Measurements from ENCODE around the gene RTTN. TPM values are rescaled to one million over a fixed set of nuclear protein-coding genes. Genes with fewer than 3 reads are reported as not detected.

RTTN gene
- total and polyA plus RNA-seq, 2 of the 13 experiments (the other 11 are each of a cell fraction or from before 2014, with no cell fraction given): 5.4 to 18.7 TPM

DNA sequence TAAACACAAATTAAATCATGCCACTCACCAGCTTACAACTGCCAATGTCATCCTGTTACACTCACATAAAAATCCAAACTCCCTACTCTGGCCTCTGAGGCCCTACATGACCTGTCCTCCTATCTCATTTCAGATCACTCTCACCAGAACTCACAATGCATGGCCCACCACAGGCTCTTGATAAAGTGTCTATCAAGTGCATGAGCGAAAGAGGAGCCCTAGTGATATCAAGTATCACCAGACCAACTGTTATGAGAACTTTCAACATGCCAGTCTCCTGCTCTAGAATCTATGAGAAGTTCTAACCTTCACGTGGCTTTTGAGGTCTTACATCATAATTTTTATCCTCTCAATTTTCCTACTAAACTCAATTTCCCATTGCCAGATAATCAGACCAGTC, 181.4 kb downstream of the RTTN start:
- H3K4me3 ChIP-seq (replicated peaks in 1 of 3; ENCODE audit: insufficient read depth in 1 of 3, low read depth in 2 of 3, low read length in 3 of 3): no peak overlapping the region
- peaks cover 0 to 21% of the 10 kb centered on the region in 2 experiments; a peak in 2 of 5 replicates for H3K36me3 ChIP-seq (replicated peaks in 1 of 2; ENCODE audit: control insufficient read depth in 1 of 2, insufficient read depth in 2 of 2, low read length in 2 of 2)
- 96% methylated on average over 2 of the region's 2 CpGs for WGBS (ENCODE audit: low lambda C conversion rate)
- no peak for FAIRE-seq
- no peaks in the 10 kb centered on the region for H3K9me3 ChIP-seq (ENCODE audit: low read length)
- no peak overlapping the region for H3K4me2 ChIP-seq (ENCODE audit: low read depth, low read length)
- no peak for ATAC-seq
- intact Hi-C loops (cut with micrococcal nuclease; ENCODE audit: unreplicated experiment) (no loop called here), in situ Hi-C loops (cut with HindIII; ENCODE audit: extremely low pct_ligation_motif_present, low pct_unique_long_range_greater_than_20kb) (no loop called here)
- ChIA-PET POLR2A (no interaction called here), CTCF (ENCODE audit: low intra/inter-chr PET ratio, low total read pairs) (no interaction called here)
- BruUV-seq (replicated peaks): no TSS peak
- peaks cover 13% of the 10 kb centered on the region for H3K4me1 ChIP-seq (ENCODE audit: insufficient read depth, low read length)
- H3K27me3 ChIP-seq (ENCODE audit: control insufficient read depth in 1 of 2, insufficient read depth in 2 of 2, low read length in 2 of 2): no peaks in the 10 kb centered on the region
- TF ChIP-seq TSC22D2 (CRISPR knock-in tag; IDR thresholded peaks at IDR 0.05; ENCODE audit: borderline replicate concordance): no peak
- no peak for TF ChIP-seq ZSCAN31 (CRISPR knock-in tag; IDR thresholded peaks at IDR 0.05; ENCODE audit: low read depth)
- H3K27ac ChIP-seq (ENCODE audit: extremely low read length, insufficient read depth, low read length): no peak overlapping the region
- no peak overlapping the region for H3K9ac ChIP-seq (ENCODE audit: insufficient read depth, low read depth, low read length)
- no peaks in the 10 kb centered on the region for H4K20me1 ChIP-seq (ENCODE audit: insufficient read depth, low read length)
- H3K79me2 ChIP-seq (ENCODE audit: insufficient read depth, low read length): no peaks in the 10 kb centered on the region
- no peak overlapping the region for H2AFZ ChIP-seq (ENCODE audit: low read length)
- no peak for DNase-seq (ENCODE audit: low spot score)

DNA sequence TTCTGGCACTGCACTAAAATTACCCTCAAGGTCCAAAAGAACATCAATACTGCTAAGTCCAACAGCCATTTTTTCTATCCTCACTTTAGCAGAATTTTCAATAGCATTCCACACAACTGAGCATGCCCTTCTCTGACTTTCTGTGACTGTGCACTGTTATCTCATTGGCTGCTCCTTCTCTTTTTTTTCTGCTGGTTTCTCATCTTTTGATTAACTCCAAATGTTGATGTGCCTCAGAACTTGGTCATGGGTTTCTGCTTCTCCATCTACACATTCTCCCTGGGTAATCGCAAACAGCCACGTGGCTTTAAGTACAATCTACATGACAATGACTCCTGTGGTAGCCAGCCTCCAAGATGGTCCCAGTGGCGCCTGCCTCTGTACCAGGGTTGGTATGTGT, 182.9 kb downstream of the RTTN start:
- no TSS peak for BruUV-seq (replicated peaks)
- Histone ChIP-seq H3K9me3 (ENCODE audit: low read length) (no peaks in the 10 kb centered on the region), H3K27ac (ENCODE audit: extremely low read length, insufficient read depth, low read length) (no peak overlapping the region), H4K20me1 (ENCODE audit: insufficient read depth, low read length) (no peaks in the 10 kb centered on the region), H3K27me3 (ENCODE audit: control insufficient read depth in 1 of 2, insufficient read depth in 2 of 2, low read length in 2 of 2) (no peaks in the 10 kb centered on the region), H3K79me2 (ENCODE audit: insufficient read depth, low read length) (no peaks in the 10 kb centered on the region), H2AFZ (ENCODE audit: low read length) (no peak overlapping the region), H3K9ac (ENCODE audit: insufficient read depth, low read depth, low read length) (no peak overlapping the region), H3K36me3 (replicated peaks in 1 of 2; ENCODE audit: control insufficient read depth in 1 of 2, insufficient read depth in 2 of 2, low read length in 2 of 2) (peaks cover 0 to 18% of the 10 kb centered on the region in 2 experiments; a peak in 2 of 5 replicates), H3K4me3 (replicated peaks in 1 of 3; ENCODE audit: insufficient read depth in 1 of 3, low read depth in 2 of 3, low read length in 3 of 3) (no peak overlapping the region), H3K4me2 (ENCODE audit: low read depth, low read length) (no peak overlapping the region), H3K4me1 (ENCODE audit: insufficient read depth, low read length) (peaks cover 13% of the 10 kb centered on the region)
- in situ Hi-C loops (cut with HindIII; ENCODE audit: extremely low pct_ligation_motif_present, low pct_unique_long_range_greater_than_20kb): no loop called here
- no peak for ATAC-seq
- 97% methylated on average over 3 of the region's 3 CpGs for WGBS (ENCODE audit: low lambda C conversion rate)
- CTCF ChIA-PET (ENCODE audit: low intra/inter-chr PET ratio, low total read pairs): no interaction called here
- intact Hi-C loops (cut with micrococcal nuclease; ENCODE audit: unreplicated experiment): no loop called here
- TF ChIP-seq, protein P1, sequence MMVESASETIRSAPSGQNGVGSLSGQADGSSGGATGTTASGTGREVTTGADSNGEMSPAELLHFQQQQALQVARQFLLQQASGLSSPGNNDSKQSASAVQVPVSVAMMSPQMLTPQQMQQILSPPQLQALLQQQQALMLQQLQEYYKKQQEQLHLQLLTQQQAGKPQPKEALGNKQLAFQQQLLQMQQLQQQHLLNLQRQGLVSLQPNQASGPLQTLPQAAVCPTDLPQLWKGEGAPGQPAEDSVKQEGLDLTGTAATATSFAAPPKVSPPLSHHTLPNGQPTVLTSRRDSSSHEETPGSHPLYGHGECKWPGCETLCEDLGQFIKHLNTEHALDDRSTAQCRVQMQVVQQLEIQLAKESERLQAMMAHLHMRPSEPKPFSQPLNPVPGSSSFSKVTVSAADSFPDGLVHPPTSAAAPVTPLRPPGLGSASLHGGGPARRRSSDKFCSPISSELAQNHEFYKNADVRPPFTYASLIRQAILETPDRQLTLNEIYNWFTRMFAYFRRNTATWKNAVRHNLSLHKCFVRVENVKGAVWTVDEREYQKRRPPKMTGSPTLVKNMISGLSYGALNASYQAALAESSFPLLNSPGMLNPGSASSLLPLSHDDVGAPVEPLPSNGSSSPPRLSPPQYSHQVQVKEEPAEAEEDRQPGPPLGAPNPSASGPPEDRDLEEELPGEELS (CRISPR knock-in tag; IDR thresholded peaks at IDR 0.05): no peak
- TF ChIP-seq, protein P2, sequence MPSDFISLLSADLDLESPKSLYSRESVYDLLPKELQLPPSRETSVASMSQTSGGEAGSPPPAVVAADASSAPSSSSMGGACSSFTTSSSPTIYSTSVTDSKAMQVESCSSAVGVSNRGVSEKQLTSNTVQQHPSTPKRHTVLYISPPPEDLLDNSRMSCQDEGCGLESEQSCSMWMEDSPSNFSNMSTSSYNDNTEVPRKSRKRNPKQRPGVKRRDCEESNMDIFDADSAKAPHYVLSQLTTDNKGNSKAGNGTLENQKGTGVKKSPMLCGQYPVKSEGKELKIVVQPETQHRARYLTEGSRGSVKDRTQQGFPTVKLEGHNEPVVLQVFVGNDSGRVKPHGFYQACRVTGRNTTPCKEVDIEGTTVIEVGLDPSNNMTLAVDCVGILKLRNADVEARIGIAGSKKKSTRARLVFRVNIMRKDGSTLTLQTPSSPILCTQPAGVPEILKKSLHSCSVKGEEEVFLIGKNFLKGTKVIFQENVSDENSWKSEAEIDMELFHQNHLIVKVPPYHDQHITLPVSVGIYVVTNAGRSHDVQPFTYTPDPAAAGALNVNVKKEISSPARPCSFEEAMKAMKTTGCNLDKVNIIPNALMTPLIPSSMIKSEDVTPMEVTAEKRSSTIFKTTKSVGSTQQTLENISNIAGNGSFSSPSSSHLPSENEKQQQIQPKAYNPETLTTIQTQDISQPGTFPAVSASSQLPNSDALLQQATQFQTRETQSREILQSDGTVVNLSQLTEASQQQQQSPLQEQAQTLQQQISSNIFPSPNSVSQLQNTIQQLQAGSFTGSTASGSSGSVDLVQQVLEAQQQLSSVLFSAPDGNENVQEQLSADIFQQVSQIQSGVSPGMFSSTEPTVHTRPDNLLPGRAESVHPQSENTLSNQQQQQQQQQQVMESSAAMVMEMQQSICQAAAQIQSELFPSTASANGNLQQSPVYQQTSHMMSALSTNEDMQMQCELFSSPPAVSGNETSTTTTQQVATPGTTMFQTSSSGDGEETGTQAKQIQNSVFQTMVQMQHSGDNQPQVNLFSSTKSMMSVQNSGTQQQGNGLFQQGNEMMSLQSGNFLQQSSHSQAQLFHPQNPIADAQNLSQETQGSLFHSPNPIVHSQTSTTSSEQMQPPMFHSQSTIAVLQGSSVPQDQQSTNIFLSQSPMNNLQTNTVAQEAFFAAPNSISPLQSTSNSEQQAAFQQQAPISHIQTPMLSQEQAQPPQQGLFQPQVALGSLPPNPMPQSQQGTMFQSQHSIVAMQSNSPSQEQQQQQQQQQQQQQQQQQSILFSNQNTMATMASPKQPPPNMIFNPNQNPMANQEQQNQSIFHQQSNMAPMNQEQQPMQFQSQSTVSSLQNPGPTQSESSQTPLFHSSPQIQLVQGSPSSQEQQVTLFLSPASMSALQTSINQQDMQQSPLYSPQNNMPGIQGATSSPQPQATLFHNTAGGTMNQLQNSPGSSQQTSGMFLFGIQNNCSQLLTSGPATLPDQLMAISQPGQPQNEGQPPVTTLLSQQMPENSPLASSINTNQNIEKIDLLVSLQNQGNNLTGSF (CRISPR knock-in tag; IDR thresholded peaks at IDR 0.05): no peak
- TF ChIP-seq HMG20A (CRISPR knock-in tag; IDR thresholded peaks at IDR 0.05; ENCODE audit: borderline replicate concordance): no peak
- TF ChIP-seq, protein P3, sequence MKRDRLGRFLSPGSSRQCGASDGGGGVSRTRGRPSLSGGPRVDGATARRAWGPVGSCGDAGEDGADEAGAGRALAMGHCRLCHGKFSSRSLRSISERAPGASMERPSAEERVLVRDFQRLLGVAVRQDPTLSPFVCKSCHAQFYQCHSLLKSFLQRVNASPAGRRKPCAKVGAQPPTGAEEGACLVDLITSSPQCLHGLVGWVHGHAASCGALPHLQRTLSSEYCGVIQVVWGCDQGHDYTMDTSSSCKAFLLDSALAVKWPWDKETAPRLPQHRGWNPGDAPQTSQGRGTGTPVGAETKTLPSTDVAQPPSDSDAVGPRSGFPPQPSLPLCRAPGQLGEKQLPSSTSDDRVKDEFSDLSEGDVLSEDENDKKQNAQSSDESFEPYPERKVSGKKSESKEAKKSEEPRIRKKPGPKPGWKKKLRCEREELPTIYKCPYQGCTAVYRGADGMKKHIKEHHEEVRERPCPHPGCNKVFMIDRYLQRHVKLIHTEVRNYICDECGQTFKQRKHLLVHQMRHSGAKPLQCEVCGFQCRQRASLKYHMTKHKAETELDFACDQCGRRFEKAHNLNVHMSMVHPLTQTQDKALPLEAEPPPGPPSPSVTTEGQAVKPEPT (CRISPR knock-in tag; IDR thresholded peaks at IDR 0.05; ENCODE audit: low read depth): no peak
- TF ChIP-seq TP53 (CRISPR knock-in tag; conservative IDR thresholded peaks at IDR 0.05): no peak
- no peak for FAIRE-seq
- DNase-seq (ENCODE audit: low spot score): no peak
- POLR2A ChIA-PET: no interaction called here
